Limb (tissue), 2 donors: ENCODE results near the gene KIF18B.

Experiments
- DNase-seq, 2 donors: peaks; one replicate each; pipeline ENCODE4 v3.0.0-alpha.2; 2016; ENCODE audit errors: extremely low spot score in 2 of 2

Gene KIF18B

GRCh38 chr17:44919885-44920564, 27.5 kb downstream of the KIF18B start:
- DNase-seq = peak; percentile 74 to 82

GRCh38 chr17:44919411-44919810, 28.2 kb downstream of the KIF18B start:
- no peak for DNase-seq

GRCh38 chr17:44918006-44918405, 29.6 kb downstream of the KIF18B start:
- no peak for DNase-seq

GRCh38 chr17:44917456-44917855, 30.1 kb downstream of the KIF18B start:
- no peak for DNase-seq

- peak in 1 of 2 donors; percentile 77 for DNase-seq
Observed at GRCh38 chr17:44916781-44917241, 30.8 kb downstream of the KIF18B start.

GRCh38 chr17:44915862-44916780, 31.5 kb downstream of the KIF18B start:
- no peak for DNase-seq

GRCh38 chr17:44915321-44915726, 32.2 kb downstream of the KIF18B start, which contains the start of gene GFAP:
GFAP (minus strand) TSS chr17:44915500; CDS start chr17:44915486, 14 bp downstream.
- DNase-seq = no peak

- no peak for DNase-seq
Observed at GRCh38 chr17:44914698-44915271, 32.8 kb downstream of the KIF18B start.

GRCh38 chr17:44914148-44914547, 33.4 kb downstream of the KIF18B start:
- DNase-seq = no peak

- DNase-seq = no peak
Observed at GRCh38 chr17:44913676-44914075, 33.9 kb downstream of the KIF18B start.

GRCh38 chr17:44912763-44913544, 34.6 kb downstream of the KIF18B start:
- DNase-seq = no peak

- no peak for DNase-seq
Observed at GRCh38 chr17:44911133-44912001, 36.2 kb downstream of the KIF18B start.

- DNase-seq = no peak
Observed at GRCh38 chr17:44910231-44911106, 37.1 kb downstream of the KIF18B start.

GRCh38 chr17:44909681-44910144, 37.9 kb downstream of the KIF18B start:
- no peak for DNase-seq

GRCh38 chr17:44908761-44909326, 38.7 kb downstream of the KIF18B start:
- DNase-seq = no peak

- no peak for DNase-seq
Observed at GRCh38 chr17:44907729-44908470, 39.7 kb downstream of the KIF18B start.

- DNase-seq = no peak
Observed at GRCh38 chr17:44906763-44907728, 40.5 kb downstream of the KIF18B start.
